NCI-H510A treated with DMSO at 0.1 percent for 48 hours (cell line): Measurements from ENCODE around the gene GRB7.

Experiments used
- DNase-seq: peaks from one replicate; lab custom pipeline; 2025; lab: John Stamatoyannopoulos, UW

The GRB7 gene

DNA sequence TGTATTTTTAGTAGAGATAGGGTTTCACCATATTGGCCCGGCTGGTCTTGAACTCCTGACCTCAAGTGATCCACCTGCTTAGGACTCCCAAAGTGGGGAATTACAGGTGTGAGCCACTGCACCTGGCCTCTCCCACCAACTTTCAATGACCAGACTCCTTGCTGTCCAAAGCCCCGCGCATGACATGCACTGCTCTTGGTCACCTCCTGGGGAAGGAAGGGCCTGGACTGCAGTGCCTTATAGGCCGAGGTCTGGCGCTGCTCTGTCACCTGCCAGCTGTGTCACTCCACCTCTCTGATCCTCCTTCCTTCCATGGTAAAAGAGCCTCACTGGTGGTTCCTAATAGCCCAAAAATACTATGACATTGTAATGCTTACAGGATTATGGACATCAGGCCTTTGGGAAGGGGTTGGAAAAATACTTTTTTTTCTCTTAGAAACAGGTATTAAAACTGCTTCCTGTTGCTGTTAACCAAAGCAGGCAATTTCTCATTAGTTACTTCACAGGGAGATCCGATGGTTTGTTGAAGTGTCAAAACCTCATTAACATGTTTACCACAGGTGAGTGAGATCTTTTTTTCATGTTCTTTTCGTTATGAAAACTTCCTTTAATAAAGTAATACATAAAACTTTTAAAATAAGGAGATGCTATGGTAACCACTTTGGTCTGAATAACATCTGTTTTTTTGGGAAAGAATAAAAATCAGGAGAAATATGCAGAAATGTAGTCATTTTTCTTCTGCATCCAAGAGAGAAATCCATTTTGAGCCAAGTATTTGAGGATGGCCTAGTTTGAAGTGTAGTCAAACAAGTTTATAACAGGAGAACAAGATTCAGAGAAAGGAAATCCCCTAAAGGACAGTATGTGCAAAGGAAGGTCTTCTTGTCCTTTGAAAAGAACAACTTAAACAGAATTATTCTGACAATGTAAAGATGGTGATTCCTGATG, 35.5 kb downstream of the GRB7 start:
- DNase-seq = no peak

DNA sequence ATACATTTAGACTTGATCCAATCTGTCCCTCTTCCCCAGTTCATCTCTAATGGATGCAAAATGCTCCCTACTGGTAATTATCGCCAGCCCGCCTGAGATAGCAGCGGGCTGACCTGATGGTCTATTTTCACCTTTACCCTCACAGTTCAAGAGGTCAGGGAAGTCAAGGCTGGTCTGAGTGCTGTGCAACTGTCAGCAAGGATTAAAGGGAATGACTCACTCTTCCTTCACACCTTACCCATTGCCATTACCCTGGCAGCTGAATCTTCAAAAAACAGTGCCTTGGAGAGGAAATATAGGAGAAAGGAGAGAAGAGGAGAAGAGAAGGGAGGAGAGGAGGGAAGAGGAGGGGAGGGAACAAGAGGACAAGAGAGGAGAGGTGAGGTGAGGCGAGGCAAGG, 36.3 kb downstream of the GRB7 start:
- DNase-seq = no peak

- DNase-seq = no peak
Observed at GRCh38 chr17:39775031-39775430, 37.3 kb downstream of the GRB7 start.

GRCh38 chr17:39776252-39776651, 38.5 kb downstream of the GRB7 start:
- DNase-seq = no peak

GRCh38 chr17:39777534-39778365, 40.0 kb downstream of the GRB7 start:
- DNase-seq = no peak

DNA sequence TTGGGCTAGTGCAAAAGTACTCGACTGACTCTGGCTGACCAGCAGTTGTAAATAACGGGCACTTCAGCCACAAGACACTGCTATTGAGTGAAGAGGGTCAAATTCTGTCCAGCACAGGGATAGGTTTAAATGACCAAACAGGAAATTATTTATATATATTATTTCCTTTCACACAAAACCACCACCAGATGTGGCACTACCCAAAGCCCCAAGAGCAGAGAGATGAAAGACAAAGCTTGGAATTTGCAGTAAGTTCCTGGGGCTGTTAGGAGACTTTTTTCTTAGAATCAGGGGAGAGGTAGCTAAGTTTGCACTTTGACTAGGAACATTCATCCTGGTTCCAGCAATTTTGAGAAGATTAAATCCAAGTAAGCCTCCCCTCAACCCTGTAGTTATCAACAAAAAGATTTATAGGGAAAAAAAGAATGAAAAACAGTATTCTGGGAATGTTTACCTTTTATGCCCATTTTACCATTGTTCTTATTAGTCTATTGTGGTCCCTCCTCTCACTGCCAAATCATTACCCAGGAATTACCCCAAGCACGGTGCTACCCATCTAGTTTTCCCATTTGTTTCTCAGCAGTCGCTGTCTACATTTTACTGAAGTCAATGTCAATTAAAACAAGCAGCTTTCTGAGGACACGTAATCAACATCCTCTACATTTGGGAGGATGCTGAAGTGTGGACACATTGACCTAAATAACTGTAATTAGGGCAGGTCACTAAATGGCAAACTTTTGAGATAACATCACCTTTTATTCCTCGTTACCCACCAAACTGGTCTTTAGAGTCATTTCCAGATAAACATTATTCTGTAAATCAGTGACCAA, 43.5 kb downstream of the GRB7 start:
- no peak for DNase-seq

DNA sequence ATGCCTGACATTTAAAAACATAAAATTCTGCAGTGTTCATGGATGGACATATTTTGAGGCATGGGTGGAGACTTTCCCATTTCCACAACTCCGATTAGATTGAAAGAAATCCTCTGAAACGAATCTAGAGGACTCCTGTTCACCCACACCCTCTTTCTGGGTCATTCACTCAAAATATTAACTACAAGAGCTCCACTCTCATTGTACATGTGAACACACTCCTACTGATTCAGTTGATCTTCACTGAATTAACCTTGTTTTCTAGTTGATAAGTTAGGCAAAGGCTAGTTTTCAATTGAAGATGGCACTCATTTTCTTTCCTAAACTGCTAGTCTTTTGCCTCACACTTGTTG, 44.1 kb downstream of the GRB7 start:
- DNase-seq = no peak

- DNase-seq = peak; percentile 83
Observed at GRCh38 chr17:39782481-39782880, 44.7 kb downstream of the GRB7 start.

DNA sequence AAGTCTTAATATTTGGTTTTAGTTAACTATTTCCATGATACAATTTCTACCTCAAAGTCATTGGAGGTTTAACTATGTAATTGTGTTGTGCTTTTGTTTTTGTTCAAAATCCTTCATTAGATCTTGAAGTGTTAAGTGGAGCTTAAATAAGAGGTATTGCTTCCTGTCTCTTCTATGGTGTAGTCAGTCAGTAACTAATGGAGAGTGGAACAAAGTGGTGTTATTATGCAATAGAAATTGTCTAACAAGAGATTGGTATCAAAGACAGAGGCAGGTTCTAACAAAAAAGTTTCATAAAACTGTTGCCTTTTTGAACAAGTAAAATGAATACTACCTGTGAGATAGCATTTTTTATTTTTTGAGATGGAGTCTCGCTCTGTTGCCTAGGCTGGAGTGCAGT, 45.2 kb downstream of the GRB7 start:
- peak; percentile 58 for DNase-seq

- DNase-seq = no peak
Observed at GRCh38 chr17:39787041-39787440, 49.3 kb downstream of the GRB7 start.

GRCh38 chr17:39787743-39788484, 50.2 kb downstream of the GRB7 start:
- no peak for DNase-seq

GRCh38 chr17:39791111-39791992, 53.6 kb downstream of the GRB7 start:
- DNase-seq = no peak

DNA sequence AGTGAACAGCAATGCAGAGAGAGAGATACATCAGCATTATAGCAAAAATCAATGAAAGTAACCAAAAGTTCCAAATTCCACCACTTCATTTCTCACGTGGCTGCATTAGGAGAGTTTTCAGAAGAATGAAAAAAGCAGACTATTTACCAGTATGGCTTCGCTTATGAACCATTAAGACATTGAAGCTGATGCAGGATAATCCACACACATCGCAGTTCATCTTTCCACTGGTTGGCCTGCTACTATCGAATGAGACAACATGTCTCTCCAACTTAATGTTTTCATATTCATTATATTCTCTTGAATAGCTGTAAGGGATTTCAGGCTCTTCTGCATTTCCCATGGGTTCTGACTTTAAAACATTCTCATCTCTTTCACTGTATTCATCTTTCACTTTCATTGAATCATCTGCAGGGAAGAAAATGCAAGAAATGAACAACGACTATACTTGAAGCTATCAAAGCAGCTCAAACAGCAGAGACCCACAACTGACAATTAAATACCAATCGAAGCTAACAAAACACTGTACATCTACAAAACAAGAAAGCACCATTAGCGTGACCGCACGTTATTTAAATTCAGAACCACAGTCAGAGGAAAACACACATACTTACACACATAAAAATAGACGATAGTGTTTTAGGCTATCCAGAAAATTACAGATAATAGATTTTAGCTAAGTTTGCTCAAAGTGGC, 54.9 kb downstream of the GRB7 start:
- no peak for DNase-seq

DNA sequence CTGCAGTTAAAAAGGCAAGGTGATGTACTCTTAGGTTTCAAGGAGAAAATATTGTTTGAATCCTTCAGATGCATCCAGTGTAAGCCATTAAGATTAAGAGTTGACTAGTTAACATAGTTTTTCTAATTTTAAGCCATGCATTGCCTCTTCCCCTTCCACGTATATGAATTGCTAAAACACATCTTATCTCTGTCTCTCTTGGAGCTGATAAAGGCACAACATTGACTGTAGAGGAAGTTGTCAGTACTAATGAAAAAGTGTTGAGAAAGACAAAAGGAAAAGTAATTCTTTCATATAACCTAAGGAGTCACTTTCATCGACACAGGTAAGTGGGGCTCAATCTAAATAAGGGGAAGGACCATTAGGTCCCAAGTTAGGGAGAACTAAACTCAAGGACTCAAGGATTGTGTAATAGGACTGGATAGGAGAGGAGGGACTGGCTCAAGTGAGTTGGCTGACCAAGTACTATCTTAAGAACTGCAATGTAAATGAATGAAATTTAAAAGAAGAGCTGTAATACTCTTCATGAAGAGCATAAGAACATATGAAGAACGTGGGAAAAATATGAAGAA, 55.6 kb downstream of the GRB7 start:
- no peak for DNase-seq

DNA sequence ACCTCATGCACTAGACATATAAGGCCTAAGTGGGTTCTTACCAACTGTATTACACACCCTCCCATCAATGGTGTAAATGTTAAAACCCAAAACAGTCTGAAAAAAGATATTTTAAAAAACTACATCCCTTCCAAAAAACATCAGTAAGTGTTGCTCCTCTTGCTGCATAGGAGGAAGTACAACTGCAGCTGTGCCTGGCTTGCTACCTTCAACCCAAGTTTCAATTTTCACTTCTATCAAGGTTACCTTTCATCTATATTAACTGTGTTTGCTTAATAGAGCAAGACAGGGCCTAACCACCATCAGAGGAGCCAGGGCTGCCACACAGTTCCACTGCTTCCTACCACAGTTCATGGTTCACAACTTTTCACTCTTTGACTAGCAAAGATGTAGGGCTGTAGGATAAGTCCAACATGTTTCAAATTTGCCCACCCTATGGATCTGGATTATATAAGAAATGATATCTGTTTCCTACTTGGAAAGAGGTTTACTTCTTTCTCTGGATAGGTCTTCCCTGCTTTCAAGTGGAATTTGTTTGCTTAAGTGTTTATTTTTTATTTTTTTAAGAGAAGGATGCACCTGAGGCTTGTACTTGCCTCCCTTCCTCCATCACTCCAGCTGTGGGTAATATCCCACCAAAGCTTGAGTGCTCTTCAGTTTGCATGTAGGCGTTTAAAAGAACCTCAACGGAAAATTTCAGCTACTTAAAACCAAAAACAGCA, 56.7 kb downstream of the GRB7 start:
- peak; percentile 70 for DNase-seq
